MM.1S (cell line): ENCODE results near the gene ZNF343.
A peak's percentile ranks its signal among the peaks of the same experiment; 100 is the strongest.

Source experiments
- DNase-seq: peaks from one replicate; pipeline ENCODE4 v3.0.0-alpha.2; 2015
- H2AFZ ChIP-seq: fragments of 300-600 bp; sonication (generic); 2 replicates; pipeline ENCODE4 v1.6.0; 2016; ENCODE audit warnings: antibody characterized with exemption, low read length
- H3F3A ChIP-seq: fragments of 300-600 bp; sonication (generic); 2 replicates; pipeline ENCODE4 v1.6.1; 2016; ENCODE audit warnings: mild to moderate bottlenecking, antibody characterized with exemption, low read length, moderate library complexity, mixed read lengths; ENCODE audit not compliant: insufficient read depth
- H3K27ac ChIP-seq: fragments of 300-600 bp; sonication (generic); 2 replicates; pipeline ENCODE4 v1.5.1; 2016; ENCODE audit warnings: mild to moderate bottlenecking, low read length
- H3K27me3 ChIP-seq: fragments of 300-600 bp; sonication (generic); replicated peaks from 2 replicates; pipeline ENCODE4 v1.6.0; 2016; ENCODE audit warnings: low read length; ENCODE audit not compliant: insufficient read depth
- H3K36me3 ChIP-seq: fragments of 300-600 bp; sonication (generic); replicated peaks from 2 replicates; pipeline ENCODE4 v1.6.1; 2016; ENCODE audit warnings: mild to moderate bottlenecking, low read length, mixed read lengths; ENCODE audit not compliant: insufficient read depth
- H3K4me1 ChIP-seq: fragments of 300-600 bp; sonication (generic); 2 replicates; pipeline ENCODE4 v1.6.1; 2016; ENCODE audit warnings: low read length, mixed read lengths
- H3K4me2 ChIP-seq: fragments of 300-600 bp; sonication (generic); 2 replicates; pipeline ENCODE4 v1.6.0; 2016; ENCODE audit warnings: low read depth, low read length
- H3K4me3 ChIP-seq: fragments of 300-600 bp; sonication (generic); 2 replicates; pipeline ENCODE4 v1.5.1; 2016; ENCODE audit warnings: low read length, mixed read lengths
- H3K79me2 ChIP-seq: fragments of 300-600 bp; sonication (generic); 2 replicates; pipeline ENCODE4 v1.6.1; 2016; ENCODE audit warnings: mixed run types, low read length, mixed read lengths
- H3K9ac ChIP-seq: fragments of 300-600 bp; sonication (generic); 2 replicates; pipeline ENCODE4 v1.6.1; 2016; ENCODE audit warnings: low read length, mixed read lengths
- H3K9me2 ChIP-seq: fragments of 300-600 bp; sonication (generic); replicated peaks from 2 replicates; pipeline ENCODE4 v1.6.1; 2016; ENCODE audit warnings: mild to moderate bottlenecking, low read length, mixed read lengths; ENCODE audit not compliant: insufficient read depth
- H3K9me3 ChIP-seq: fragments of 300-600 bp; sonication (generic); replicated peaks from 2 replicates; pipeline ENCODE4 v1.6.1; 2016; ENCODE audit warnings: mild to moderate bottlenecking, low read length, mixed read lengths; ENCODE audit not compliant: insufficient read depth
- H4K20me1 ChIP-seq: fragments of 300-600 bp; sonication (generic); 2 replicates; pipeline ENCODE4 v1.6.1; 2016; ENCODE audit warnings: mild to moderate bottlenecking, low read length, moderate library complexity, mixed read lengths; ENCODE audit not compliant: insufficient read depth
- CTCF ChIP-seq: fragments of 300-600 bp; sonication (generic); IDR thresholded peaks from 2 replicates; pipeline ENCODE4 v1.5.1; 2016; ENCODE audit warnings: antibody characterized with exemption, low read length, mixed read lengths
- EZH2 ChIP-seq: fragments of 300-600 bp; sonication (generic); optimal IDR thresholded peaks from 2 replicates; pipeline ENCODE3; 2017; ENCODE audit warnings: low read depth, mild to moderate bottlenecking, antibody characterized with exemption, low read length, mixed read lengths
- EZH2phosphoT487 ChIP-seq: fragments of 300-600 bp; sonication (generic); IDR thresholded peaks from 2 replicates; pipeline ENCODE4 v1.6.1; 2018; ENCODE audit warnings: antibody characterized with exemption, low read length

The ZNF343 gene

DNA sequence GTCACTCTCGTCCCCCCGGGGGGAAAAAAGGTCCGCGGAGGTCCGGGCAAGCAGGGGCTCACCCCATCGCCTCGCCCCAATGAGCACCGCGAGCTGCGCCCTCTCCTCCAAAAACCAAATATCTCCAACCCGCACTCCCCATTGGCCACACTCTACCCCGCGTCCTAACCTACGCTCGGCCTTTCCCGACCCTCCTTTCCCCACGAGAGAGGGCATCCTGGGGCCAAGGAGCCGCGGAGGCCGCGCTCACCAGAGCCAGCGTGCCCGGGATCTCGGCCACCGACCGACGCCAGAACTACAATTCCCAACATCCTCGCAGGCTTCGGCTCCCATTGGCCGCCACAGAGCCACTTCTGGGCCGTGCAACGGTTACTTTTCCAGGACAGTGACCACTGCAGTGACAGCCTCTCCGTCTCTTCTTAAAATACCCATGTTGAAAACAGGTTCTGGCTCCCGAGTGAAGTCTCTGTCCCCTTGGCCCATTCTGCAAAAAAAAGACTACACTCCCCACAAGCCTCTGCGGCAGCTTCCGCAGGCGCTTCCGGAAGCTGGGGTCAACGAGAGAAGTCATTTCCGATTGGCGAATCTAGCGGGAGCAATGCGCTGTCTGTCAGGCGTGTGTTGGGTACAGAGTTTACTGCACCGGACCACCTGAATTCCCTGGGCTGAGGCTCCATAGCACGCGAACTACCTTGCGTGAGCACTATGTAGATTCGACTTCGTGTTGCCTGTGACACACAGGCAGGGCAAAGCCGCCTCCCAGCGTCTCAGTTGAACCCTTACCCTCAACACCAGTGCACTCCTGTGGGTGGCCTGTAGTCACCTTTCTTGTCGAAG lies at the start of gene ZNF343:
ZNF343 (minus strand) TSS at position 285 of the 837 bp plus-strand sequence. CDS start 15,020 bp downstream, outside the sequence.
- no peaks in the 10 kb centered on the region for H3K36me3 ChIP-seq
- peak within 1 kb of the TSS; percentile 45; the same call in 1 of the 2 replicates for H3K27ac ChIP-seq
- DNase-seq, result peak; percentile 88
- peak within 1 kb of the TSS; percentile 99 for H2AFZ ChIP-seq
- H3K9me3 ChIP-seq, result no peaks in the 10 kb centered on the region
- peak within 1 kb of the TSS; percentile 87 for H3K4me2 ChIP-seq
- no peaks in the 10 kb centered on the region for H3K4me1 ChIP-seq
- H3K9ac ChIP-seq, result peak within 1 kb of the TSS; percentile 72
- no peaks in the 10 kb centered on the region for H3K9me2 ChIP-seq
- peak within 1 kb of the TSS; percentile 87 for H3K4me3 ChIP-seq
- no peaks in the 10 kb centered on the region for H3F3A ChIP-seq
- TF ChIP-seq EZH2phosphoT487 (no peak), CTCF (0 out of 2 replicates have a peak, but pooled peaks have one; percentile 4), EZH2 (no peak)
- H3K27me3 ChIP-seq, result no peaks in the 10 kb centered on the region
- no peaks in the 10 kb centered on the region for H4K20me1 ChIP-seq
- H3K79me2 ChIP-seq, result peaks cover 13% of the 10 kb centered on the region

DNA sequence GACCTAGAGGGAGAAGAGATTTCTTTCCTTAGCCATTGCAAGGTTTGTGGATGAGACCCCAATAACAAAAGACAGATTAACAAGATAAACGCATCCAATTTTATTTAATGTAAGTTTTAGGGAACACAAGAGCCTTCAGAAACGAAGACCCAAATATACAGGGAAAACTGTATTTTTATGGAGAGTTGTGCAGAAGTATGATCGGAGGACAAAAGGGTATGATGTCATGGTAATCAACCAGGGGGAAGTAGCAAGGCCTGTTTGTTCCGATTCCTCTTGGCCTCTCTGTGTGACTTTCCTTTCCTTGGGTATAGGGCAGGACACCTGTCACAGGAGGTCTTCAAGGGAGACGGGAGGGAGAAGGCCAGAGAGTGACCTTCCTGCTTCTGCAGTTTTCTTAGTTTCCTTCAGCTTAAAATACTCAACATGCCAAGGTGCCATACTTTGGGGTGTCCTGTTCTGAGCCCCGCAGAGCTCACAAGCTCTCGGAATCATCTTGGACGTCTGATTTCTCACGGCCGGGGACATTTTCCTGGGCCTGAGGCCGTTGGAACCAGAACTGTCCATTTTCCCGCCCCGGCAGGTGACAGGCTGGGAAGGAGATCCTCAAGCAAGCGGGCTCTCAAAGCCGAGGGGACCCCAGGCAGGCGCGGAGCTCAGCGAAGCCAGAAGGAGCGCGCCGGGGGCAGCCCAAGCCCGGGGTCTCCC lies 49.3 kb upstream of the ZNF343 start:
- Histone ChIP-seq H4K20me1 (no peaks in the 10 kb centered on the region), H2AFZ (no peak overlapping the region), H3K9ac (no peak overlapping the region), H3K27me3 (no peaks in the 10 kb centered on the region), H3K27ac (no peak overlapping the region), H3K4me3 (no peak overlapping the region), H3K4me2 (no peak overlapping the region), H3K9me2 (no peaks in the 10 kb centered on the region), H3F3A (no peaks in the 10 kb centered on the region), H3K79me2 (no peaks in the 10 kb centered on the region), H3K4me1 (no peaks in the 10 kb centered on the region), H3K9me3 (no peaks in the 10 kb centered on the region), H3K36me3 (no peaks in the 10 kb centered on the region)
- DNase-seq, result no peak
- TF ChIP-seq CTCF (no peak), EZH2phosphoT487 (no peak), EZH2 (no peak)

- no peaks in the 10 kb centered on the region for H3K27me3 ChIP-seq
- H3K4me3 ChIP-seq, result no peak overlapping the region
- H3K9ac ChIP-seq, result no peak overlapping the region
- H3K9me3 ChIP-seq, result no peaks in the 10 kb centered on the region
- no peaks in the 10 kb centered on the region for H3F3A ChIP-seq
- no peaks in the 10 kb centered on the region for H3K4me1 ChIP-seq
- no peak overlapping the region for H2AFZ ChIP-seq
- no peaks in the 10 kb centered on the region for H3K9me2 ChIP-seq
- TF ChIP-seq EZH2phosphoT487 (no peak), CTCF (no peak), EZH2 (no peak)
- no peak for DNase-seq
- H3K4me2 ChIP-seq, result no peak overlapping the region
- H3K36me3 ChIP-seq, result no peaks in the 10 kb centered on the region
- H3K79me2 ChIP-seq, result no peaks in the 10 kb centered on the region
- no peak overlapping the region for H3K27ac ChIP-seq
- no peaks in the 10 kb centered on the region for H4K20me1 ChIP-seq
Measured at GRCh38 chr20:2545594-2545993, 36.9 kb upstream of the ZNF343 start.
